NCI-H2029 treated with DMSO at 0.1 percent for 48 hours (cell line): ENCODE measurements around the gene MYO9A.
"Not testable (repeated sequence)": the region's sequence is repeated elsewhere in the genome, so short reads cannot be mapped to it uniquely, and the experiment has no call there.

Experiments
- DNase-seq: peaks from one replicate; lab custom pipeline; 2025; lab: John Stamatoyannopoulos, UW

The MYO9A gene

GRCh38 chr15:72092691-72093090 lies 25.3 kb downstream of the MYO9A start:
- DNase-seq, result no peak

GRCh38 chr15:72092006-72092405 lies 25.9 kb downstream of the MYO9A start:
- no peak for DNase-seq

GRCh38 chr15:72086920-72087648 lies 30.9 kb downstream of the MYO9A start:
- no peak for DNase-seq

GRCh38 chr15:72086010-72086697 lies 31.8 kb downstream of the MYO9A start:
- no peak for DNase-seq

GRCh38 chr15:72082176-72082575 lies 35.8 kb downstream of the MYO9A start:
- DNase-seq, result no peak

- no peak for DNase-seq
These were observed 39.1 kb downstream of the MYO9A start for GRCh38 chr15:72078887-72079286.

- DNase-seq, result no peak
These were observed 40.0 kb downstream of the MYO9A start for GRCh38 chr15:72077950-72078349.

GRCh38 chr15:72074335-72075060 lies 43.5 kb downstream of the MYO9A start:
- no peak for DNase-seq

- not testable (repeated sequence) for DNase-seq
These were observed 46.5 kb downstream of the MYO9A start for GRCh38 chr15:72071448-72071825.

GRCh38 chr15:72070817-72071447 lies 47.0 kb downstream of the MYO9A start:
- no peak for DNase-seq

- no peak for DNase-seq
These were observed 49.1 kb downstream of the MYO9A start for GRCh38 chr15:72068856-72069255.

GRCh38 chr15:72065801-72066200 lies 52.1 kb downstream of the MYO9A start:
- no peak for DNase-seq

GRCh38 chr15:72063186-72063585 lies 54.8 kb downstream of the MYO9A start:
- DNase-seq, result no peak

GRCh38 chr15:72062319-72062718 lies 55.6 kb downstream of the MYO9A start:
- DNase-seq, result no peak

- DNase-seq, result no peak
These were observed 57.2 kb downstream of the MYO9A start for GRCh38 chr15:72060687-72061250.

GRCh38 chr15:72058585-72058984 lies 59.4 kb downstream of the MYO9A start:
- no peak for DNase-seq

GRCh38 chr15:72057548-72058091 lies 60.3 kb downstream of the MYO9A start:
- no peak for DNase-seq

- not testable (repeated sequence) for DNase-seq
These were observed 61.7 kb downstream of the MYO9A start for GRCh38 chr15:72056217-72056616.

GRCh38 chr15:72053297-72053696 lies 64.7 kb downstream of the MYO9A start:
- not testable (repeated sequence) for DNase-seq

- no peak for DNase-seq
These were observed 67.2 kb downstream of the MYO9A start for GRCh38 chr15:72050700-72051099.

GRCh38 chr15:72047020-72047419 lies 70.9 kb downstream of the MYO9A start:
- DNase-seq, result no peak

GRCh38 chr15:72044956-72045355 lies 73.0 kb downstream of the MYO9A start:
- no peak for DNase-seq
